ENCODE results near the gene GADD45GIP1. TPM values are rescaled to one million over a fixed set of nuclear protein-coding genes. Genes with fewer than 3 reads are reported as not detected.

Gene GADD45GIP1
- total and polyA plus RNA-seq, 2 donors (not counting 1 experiment from before 2014, with no cell fraction given), result 12.6 to 17.5 TPM

DNA sequence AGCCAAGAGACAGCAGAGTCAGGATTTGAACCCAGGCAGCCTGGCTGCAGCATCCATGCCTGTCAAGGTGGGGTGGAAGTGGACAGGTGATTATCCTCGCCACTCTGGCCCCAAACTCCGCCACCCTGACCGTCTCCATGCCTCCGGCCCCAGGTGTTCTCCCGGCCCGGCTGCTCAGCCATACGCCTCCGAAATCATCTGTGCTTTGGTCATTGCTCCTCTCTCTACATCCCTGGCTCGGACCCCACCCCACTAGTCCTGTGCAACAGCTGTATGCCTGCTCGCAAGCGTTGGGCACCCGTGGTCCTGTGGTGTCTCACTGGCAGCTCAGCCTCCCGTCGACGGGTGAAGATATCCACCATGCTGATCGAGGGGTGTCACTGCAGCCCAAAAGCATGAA lies 16.2 kb upstream of the GADD45GIP1 start:
- H3K4me3 Mint-ChIP-seq, result no peak overlapping the region
- ChIA-PET CTCF (interaction anchor here (1.7 to 8.2 kb wide), 3 partner anchors 8 to 88 kb away, joined by 8 to 161 read pairs (median 9); no protein-coding TSS in a partner anchor), POLR2A (interaction anchor here (0.9 kb wide), 1 partner anchor 121 kb away, joined by 3 read pairs; no protein-coding TSS in a partner anchor)
- Histone ChIP-seq H3K9ac (ENCODE audit: low read length) (no peak overlapping the region), H3K27ac (ENCODE audit: low read length in 2 of 2) (no peak overlapping the region), H3K79me2 (ENCODE audit: control insufficient read depth, insufficient read depth, low read length) (no peaks in the 10 kb centered on the region), H3K4me1 (ENCODE audit: control insufficient read depth in 2 of 2, insufficient read depth in 2 of 2, low read length in 2 of 2) (peaks cover 0 to 5% of the 10 kb centered on the region in 2 donors), H3K36me3 (replicated peaks in 1 of 2; ENCODE audit: control extremely low read depth in 1 of 2, control insufficient read depth in 1 of 2, extremely low read depth in 1 of 2, insufficient read depth in 2 of 2, low read length in 1 of 2) (no peaks in the 10 kb centered on the region), H4K20me1 (ENCODE audit: control insufficient read depth, insufficient read depth, low read length, poor library complexity, severe bottlenecking) (no peaks in the 10 kb centered on the region), H2AFZ (ENCODE audit: insufficient read depth, low read depth, low read length, poor library complexity, severe bottlenecking) (no peak overlapping the region), H3K9me3 (ENCODE audit: control extremely low read depth in 1 of 3, control insufficient read depth in 2 of 3, insufficient read depth in 1 of 3, low read length in 2 of 3) (no peaks in the 10 kb centered on the region), H3K4me3 (ENCODE audit: control extremely low read depth in 1 of 5, extremely low read depth in 1 of 5, insufficient read depth in 1 of 5, low read depth in 2 of 5, low read length in 4 of 5) (no peak overlapping the region), H3K4me2 (replicated peaks; ENCODE audit: low read depth, low read length, poor library complexity, severe bottlenecking) (no peak overlapping the region), H3K27me3 (replicated peaks in 1 of 4; ENCODE audit: control extremely low read depth in 1 of 4, control insufficient read depth in 3 of 4, insufficient read depth in 4 of 4, low read length in 3 of 4) (peaks cover 0 to 14% (median 1%) of the 10 kb centered on the region in 4 experiments)
- peaks cover 12% of the 10 kb centered on the region for H3K27me3 Mint-ChIP-seq
- intact Hi-C loops (cut with micrococcal nuclease), result loop anchor here (10.0 kb wide), 1 partner anchor 222 kb away; no protein-coding TSS in a partner anchor
- WGBS (ENCODE audit: insufficient coverage), result 89% methylated on average over 15 of the region's 16 CpGs
- no peak for TF ChIP-seq EZH2 (IDR thresholded peaks at IDR 0.05; ENCODE audit: borderline replicate concordance, insufficient read depth, low read depth, low read length, poor library complexity, severe bottlenecking)
- TF ChIP-seq, protein P1, sequence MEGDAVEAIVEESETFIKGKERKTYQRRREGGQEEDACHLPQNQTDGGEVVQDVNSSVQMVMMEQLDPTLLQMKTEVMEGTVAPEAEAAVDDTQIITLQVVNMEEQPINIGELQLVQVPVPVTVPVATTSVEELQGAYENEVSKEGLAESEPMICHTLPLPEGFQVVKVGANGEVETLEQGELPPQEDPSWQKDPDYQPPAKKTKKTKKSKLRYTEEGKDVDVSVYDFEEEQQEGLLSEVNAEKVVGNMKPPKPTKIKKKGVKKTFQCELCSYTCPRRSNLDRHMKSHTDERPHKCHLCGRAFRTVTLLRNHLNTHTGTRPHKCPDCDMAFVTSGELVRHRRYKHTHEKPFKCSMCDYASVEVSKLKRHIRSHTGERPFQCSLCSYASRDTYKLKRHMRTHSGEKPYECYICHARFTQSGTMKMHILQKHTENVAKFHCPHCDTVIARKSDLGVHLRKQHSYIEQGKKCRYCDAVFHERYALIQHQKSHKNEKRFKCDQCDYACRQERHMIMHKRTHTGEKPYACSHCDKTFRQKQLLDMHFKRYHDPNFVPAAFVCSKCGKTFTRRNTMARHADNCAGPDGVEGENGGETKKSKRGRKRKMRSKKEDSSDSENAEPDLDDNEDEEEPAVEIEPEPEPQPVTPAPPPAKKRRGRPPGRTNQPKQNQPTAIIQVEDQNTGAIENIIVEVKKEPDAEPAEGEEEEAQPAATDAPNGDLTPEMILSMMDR (IDR thresholded peaks at IDR 0.05), result no peak
- no peaks in the 10 kb centered on the region for H3K9me3 Mint-ChIP-seq (ENCODE audit: insufficient read depth)
- DNase-seq (peak; percentile 21), ATAC-seq (ENCODE audit: low read depth) (no peak)
- H3K27ac Mint-ChIP-seq, result no peak overlapping the region
- peaks cover 5% of the 10 kb centered on the region for H3K4me1 Mint-ChIP-seq

DNA sequence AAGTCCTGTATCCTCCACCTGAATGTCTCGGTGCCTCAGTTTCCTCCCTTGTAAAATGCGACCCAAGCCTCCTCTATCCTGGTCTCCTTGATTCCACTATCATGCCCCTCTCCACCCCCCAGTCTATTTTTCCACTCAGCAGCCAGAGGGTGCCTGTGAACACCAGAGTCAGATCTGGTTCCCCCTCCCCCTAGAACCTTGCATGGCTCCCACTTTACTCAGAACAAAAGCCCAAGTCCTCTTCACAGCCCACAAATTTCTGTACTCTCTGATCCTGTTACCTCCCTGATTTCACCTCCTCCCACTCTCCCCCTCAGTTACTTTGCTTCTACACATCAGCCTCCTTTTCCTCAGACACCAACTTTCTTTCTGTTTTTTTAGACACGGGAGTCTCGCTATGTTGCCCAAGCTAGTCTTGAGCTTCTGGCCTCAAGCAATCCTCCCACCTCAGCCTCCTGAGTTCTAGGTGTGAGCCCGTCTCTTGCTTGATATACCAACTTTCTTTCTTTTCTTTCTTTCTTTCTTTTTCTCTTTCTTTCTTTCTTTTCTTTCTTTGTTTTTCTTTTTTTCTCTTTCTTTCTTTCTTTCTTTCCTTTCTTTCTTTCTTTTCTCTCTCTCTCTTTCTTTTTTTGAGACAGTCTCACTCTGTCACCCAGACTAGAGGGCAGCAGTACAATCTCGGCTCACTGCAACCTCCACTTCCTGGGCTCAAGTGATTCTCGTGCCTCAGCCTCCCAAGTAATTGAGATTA lies 13.2 kb upstream of the GADD45GIP1 start:
- ChIA-PET CTCF (interaction anchor here (1.4 kb wide), 1 partner anchor 124 kb away, joined by 5 read pairs; no protein-coding TSS in a partner anchor), POLR2A (no interaction called here)
- Mint-ChIP-seq H3K4me3 (no peak overlapping the region), H3K9me3 (ENCODE audit: insufficient read depth) (no peaks in the 10 kb centered on the region), H3K27ac (no peak overlapping the region), H3K27me3 (peaks cover 3% of the 10 kb centered on the region), H3K4me1 (peaks cover 2% of the 10 kb centered on the region)
- no peak for DNase-seq
- intact Hi-C loops (cut with micrococcal nuclease), result loop anchor here (10.0 kb wide), 1 partner anchor 225 kb away; no protein-coding TSS in a partner anchor
- no peak for ATAC-seq (ENCODE audit: low read depth)
- Histone ChIP-seq H3K27me3 (replicated peaks in 1 of 4; ENCODE audit: control extremely low read depth in 1 of 4, control insufficient read depth in 3 of 4, insufficient read depth in 4 of 4, low read length in 3 of 4) (peaks cover 0 to 6% (median 1%) of the 10 kb centered on the region in 4 experiments), H3K9ac (ENCODE audit: low read length) (no peak overlapping the region), H3K4me1 (ENCODE audit: control insufficient read depth in 2 of 2, insufficient read depth in 2 of 2, low read length in 2 of 2) (peaks cover under 1 to 6% of the 10 kb centered on the region in 2 donors), H3K9me3 (ENCODE audit: control extremely low read depth in 1 of 3, control insufficient read depth in 2 of 3, insufficient read depth in 1 of 3, low read length in 2 of 3) (no peaks in the 10 kb centered on the region), H4K20me1 (ENCODE audit: control insufficient read depth, insufficient read depth, low read length, poor library complexity, severe bottlenecking) (no peaks in the 10 kb centered on the region), H3K36me3 (replicated peaks in 1 of 2; ENCODE audit: control extremely low read depth in 1 of 2, control insufficient read depth in 1 of 2, extremely low read depth in 1 of 2, insufficient read depth in 2 of 2, low read length in 1 of 2) (no peaks in the 10 kb centered on the region), H3K27ac (ENCODE audit: low read length in 2 of 2) (no peak overlapping the region), H3K79me2 (ENCODE audit: control insufficient read depth, insufficient read depth, low read length) (no peaks in the 10 kb centered on the region), H2AFZ (ENCODE audit: insufficient read depth, low read depth, low read length, poor library complexity, severe bottlenecking) (no peak overlapping the region), H3K4me2 (replicated peaks; ENCODE audit: low read depth, low read length, poor library complexity, severe bottlenecking) (no peak overlapping the region), H3K4me3 (ENCODE audit: control extremely low read depth in 1 of 5, extremely low read depth in 1 of 5, insufficient read depth in 1 of 5, low read depth in 2 of 5, low read length in 4 of 5) (no peak overlapping the region)
- WGBS (ENCODE audit: insufficient coverage), result 91% methylated on average over 7 of the region's 7 CpGs
- TF ChIP-seq, protein P1 (IDR thresholded peaks at IDR 0.05), result no peak
- no peak for TF ChIP-seq EZH2 (IDR thresholded peaks at IDR 0.05; ENCODE audit: borderline replicate concordance, insufficient read depth, low read depth, low read length, poor library complexity, severe bottlenecking)

All from B cell (primary cell).